Esophagus squamous epithelium (tissue), 5 donors: ENCODE results near the gene SOX6. TPM values are rescaled to one million over a fixed set of nuclear protein-coding genes. Genes with fewer than 3 reads are reported as not detected.
"Not testable (repeated sequence)": the region's sequence is repeated elsewhere in the genome, so short reads cannot be mapped to it uniquely, and the experiment has no call there.

ENCODE experiments used
- DNase-seq: peaks from one replicate; lab custom pipeline; 2025; lab: John Stamatoyannopoulos, UW
- H3K27ac ChIP-seq, 4 donors: fragments of 200-600 bp; sonication (generic); one replicate each; pipeline ENCODE4 v1.5.1; 2016 to 2019; ENCODE audit warnings: mild to moderate bottlenecking in 1 of 4
- H3K27me3 ChIP-seq, 4 donors: fragments of 200-600 bp; sonication (generic); 1 replicate in 3 of 4; 2 replicates in 1 of 4; pipeline versions ENCODE4 v1.5.1 to v1.6.0; 2017 to 2021; ENCODE audit warnings: antibody characterized with exemption in 1 of 4
- H3K36me3 ChIP-seq, 3 donors: fragments of 200-600 bp; sonication (generic); one replicate each; pipeline ENCODE4 v1.5.1; 2016 to 2019
- H3K4me1 ChIP-seq, 3 donors: fragments of 200-600 bp; sonication (generic); one replicate each; pipeline ENCODE4 v1.5.1; 2017 to 2019
- H3K4me3 ChIP-seq, 4 donors: fragments of 200-600 bp; sonication (generic); 1 replicate in 3 of 4; 2 replicates in 1 of 4; pipeline ENCODE4 v1.5.1; 2016 to 2019; ENCODE audit warnings: mild to moderate bottlenecking in 2 of 4, moderate library complexity in 1 of 4
- H3K9me3 ChIP-seq, 3 donors: fragments of 200-600 bp; sonication (generic); one replicate each; pipeline ENCODE4 v1.5.1; 2016 to 2019
- CTCF ChIP-seq, 6 experiments: fragments of 450-650 bp in 4 of 6; fragments of 200-600 bp in 2 of 6; sonication (generic) in 2 of 6; IDR thresholded peaks; one replicate each; pipeline ENCODE4 v1.5.1; 2016 to 2019; ENCODE audit warnings: antibody characterized with exemption in 6 of 6, mild to moderate bottlenecking in 4 of 6, moderate library complexity in 4 of 6
- POLR2A ChIP-seq, 4 donors: fragments of 450-650 bp; IDR thresholded peaks; one replicate each; pipeline ENCODE4 v1.6.1; 2017; ENCODE audit warnings: antibody characterized with exemption in 4 of 4, mild to moderate bottlenecking in 4 of 4, moderate library complexity in 3 of 4
- WGBS, 2 donors: methylation state at CpG; one replicate each; pipeline ENCODE4 v1.1.5; 2018; 5-methylcytosine and 5-hydroxymethylcytosine counted together
- intact Hi-C: fragments of 100-400 bp; cut with DNase I; formaldehyde crosslinking; loops from one replicate; pipeline ENCODE4 v1.15.0; 2022
- total RNA-seq, 4 donors: library from RNA; depleted of rRNA; stranded (reverse); fragments of >200 nt; gene quantifications; one replicate each; pipeline ENCODE4 v1.1.0, GENCODE V29; 2016
- donor health status: DM: yes; HTN: yes; CAD: no.

The SOX6 gene
- total RNA-seq, 4 donors from 2014 or later, result 7.8 to 16.0 (median 10.6) TPM

GRCh38 chr11:16153951-16154350 is 202.4 kb downstream of the SOX6 start:
- no peaks in the 10 kb centered on the region for H3K27me3 ChIP-seq
- no peaks in the 10 kb centered on the region for H3K36me3 ChIP-seq
- intact Hi-C loops, result no loop called here
- no peak overlapping the region for H3K4me3 ChIP-seq
- no peak for TF ChIP-seq POLR2A (IDR thresholded peaks at IDR 0.05)
- TF ChIP-seq CTCF (IDR thresholded peaks at IDR 0.05), result no peak
- no peaks in the 10 kb centered on the region for H3K9me3 ChIP-seq
- peaks cover 0 to 2% (median 0%) of the 10 kb centered on the region in 3 donors for H3K4me1 ChIP-seq
- DNase-seq, result no peak
- 46 to 76% methylated on average over 2 of the region's 2 CpGs for WGBS, 2 donors
- no peak overlapping the region for H3K27ac ChIP-seq

DNA sequence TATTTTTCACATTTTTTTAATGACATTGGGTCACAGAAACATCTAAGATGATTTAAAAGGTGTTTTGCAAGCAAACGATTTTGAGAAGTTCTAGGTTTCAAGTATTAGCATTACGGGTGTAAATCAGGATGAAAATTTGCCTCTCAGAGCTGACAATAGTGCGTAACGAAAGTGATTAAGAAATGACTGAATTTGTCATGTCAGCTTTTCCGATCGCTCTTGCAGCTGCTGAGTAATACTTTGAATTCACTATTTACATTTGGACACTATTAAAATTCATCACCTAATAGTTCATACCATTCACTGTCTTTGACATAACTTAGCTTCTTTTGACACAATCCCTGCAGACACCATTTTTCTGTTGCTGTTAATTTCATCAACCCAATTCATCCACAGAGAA is 205.2 kb downstream of the SOX6 start:
- Histone ChIP-seq H3K36me3 (no peaks in the 10 kb centered on the region), H3K27me3 (no peaks in the 10 kb centered on the region), H3K4me3 (no peak overlapping the region), H3K9me3 (no peaks in the 10 kb centered on the region), H3K27ac (no peak overlapping the region), H3K4me1 (peaks cover 0 to 14% (median 0%) of the 10 kb centered on the region in 3 donors)
- DNase-seq, result no peak
- TF ChIP-seq POLR2A (IDR thresholded peaks at IDR 0.05), result no peak
- TF ChIP-seq CTCF (IDR thresholded peaks at IDR 0.05), result no peak
- intact Hi-C loops, result no loop called here
- 65 to 81% methylated on average over 6 of the region's 6 CpGs for whole genome bisulfite sequencing, 2 donors

DNA sequence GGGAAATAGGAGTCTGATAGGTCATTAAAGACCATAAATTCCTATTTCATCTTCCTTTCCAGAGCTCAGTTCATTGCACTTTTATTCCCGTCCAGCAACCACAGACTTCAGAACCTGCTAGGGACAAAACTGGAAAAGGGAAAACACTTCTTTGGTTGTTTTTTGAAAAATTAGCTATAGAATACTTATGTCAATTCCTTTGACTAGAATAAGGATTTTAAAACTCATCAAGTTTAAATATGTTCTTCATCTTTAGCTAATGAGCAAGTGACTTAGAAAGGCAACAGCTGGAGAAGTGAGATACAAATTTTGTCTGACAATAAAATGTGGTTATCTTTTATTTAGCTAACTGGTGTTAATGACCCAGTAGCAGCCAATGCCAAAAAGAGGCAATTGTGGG is 206.9 kb downstream of the SOX6 start:
- Histone ChIP-seq H3K27ac (no peak overlapping the region), H3K36me3 (no peaks in the 10 kb centered on the region), H3K4me1 (peaks cover 0 to 14% (median 0%) of the 10 kb centered on the region in 3 donors), H3K27me3 (no peaks in the 10 kb centered on the region), H3K4me3 (no peak overlapping the region), H3K9me3 (no peaks in the 10 kb centered on the region)
- TF ChIP-seq CTCF (IDR thresholded peaks at IDR 0.05), result no peak
- no peak for TF ChIP-seq POLR2A (IDR thresholded peaks at IDR 0.05)
- WGBS, 2 donors, result 71 to 75% methylated on average over 1 of the region's 1 CpG
- intact Hi-C loops, result no loop called here
- no peak for DNase-seq

- Histone ChIP-seq H3K36me3 (no peaks in the 10 kb centered on the region), H3K27me3 (no peaks in the 10 kb centered on the region), H3K9me3 (no peaks in the 10 kb centered on the region), H3K27ac (no peak overlapping the region), H3K4me3 (no peak overlapping the region), H3K4me1 (peaks cover 0 to 14% (median 0%) of the 10 kb centered on the region in 3 donors)
- DNase-seq, result no peak
- intact Hi-C loops, result no loop called here
- TF ChIP-seq CTCF (IDR thresholded peaks at IDR 0.05) (no peak), POLR2A (IDR thresholded peaks at IDR 0.05) (no peak)
- WGBS, 2 donors, result 65 to 67% methylated on average over 8 of the region's 8 CpGs
Observed at GRCh38 chr11:16148301-16148931, 207.9 kb downstream of the SOX6 start.

DNA sequence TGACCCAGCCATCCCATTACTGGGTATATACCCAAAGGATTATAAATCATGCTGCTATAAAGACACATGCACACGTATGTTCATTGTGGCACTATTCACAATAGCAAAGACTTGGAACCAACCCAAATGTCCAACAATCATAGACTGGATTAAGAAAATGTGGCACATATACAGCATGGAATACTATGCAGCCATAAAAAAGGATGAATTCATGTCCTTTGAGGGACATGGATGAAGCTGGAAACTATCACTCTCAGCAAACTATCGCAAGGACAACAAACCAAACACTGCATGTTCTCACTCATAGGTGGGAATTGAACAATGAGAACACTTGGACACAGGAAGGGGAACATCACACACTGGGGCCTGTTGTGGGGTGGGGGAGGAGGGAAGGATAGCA is 209.4 kb downstream of the SOX6 start:
- peaks cover 0 to 14% (median 0%) of the 10 kb centered on the region in 3 donors for H3K4me1 ChIP-seq
- H3K27me3 ChIP-seq, DNase-seq, H3K9me3 ChIP-seq, H3K27ac ChIP-seq, H3K4me3 ChIP-seq, intact Hi-C loops, H3K36me3 ChIP-seq: not testable (repeated sequence)
- 88 to 93% methylated on average over 1 to 2 of the region's 2 CpGs for WGBS, 2 donors

GRCh38 chr11:16141614-16142013 is 214.7 kb downstream of the SOX6 start:
- intact Hi-C loops, H3K9me3 ChIP-seq, H3K27me3 ChIP-seq, H3K4me3 ChIP-seq, H3K36me3 ChIP-seq, H3K4me1 ChIP-seq, DNase-seq, H3K27ac ChIP-seq: not testable (repeated sequence)
- 50 to 93% methylated on average over 2 to 5 of the region's 7 CpGs for WGBS, 2 donors

- DNase-seq, intact Hi-C loops, H3K27me3 ChIP-seq, H3K4me3 ChIP-seq, H3K9me3 ChIP-seq, H3K36me3 ChIP-seq, H3K4me1 ChIP-seq, H3K27ac ChIP-seq: not testable (repeated sequence)
- WGBS, 2 donors, result 91 to 93% methylated on average over 3 to 5 of the region's 8 CpGs
Observed at GRCh38 chr11:16141162-16141561, 215.2 kb downstream of the SOX6 start.
